ENCODE measurements around the gene RABEPK.

- TF ChIP-seq CTCF (conservative IDR thresholded peaks at IDR 0.05 in 1 of 2, IDR thresholded peaks at IDR 0.05 in 1 of 2; ENCODE audit: extremely low read depth in 1 of 2, insufficient read depth in 1 of 2, low read depth in 1 of 2, low read length in 2 of 2) (no peak), EZH2 (IDR thresholded peaks at IDR 0.05; ENCODE audit: borderline replicate concordance, low read length) (no peak)
These were observed 62.1 kb downstream of the RABEPK start for GRCh38 chr9:125262294-125262991.
